SK-N-SH treated with all-trans-retinoic acid at 6 μM for 48 hours (cell line): Measurements from ENCODE around the gene GPR156.

Experiments
- ARNTL ChIP-seq: fragments of 450-650 bp; formaldehyde crosslinking; IDR thresholded peaks from 2 replicates; pipeline ENCODE4 v1.5.0; 2020; ENCODE audit warnings: low read depth, mild to moderate bottlenecking, moderate library complexity, borderline replicate concordance
- BACH2 ChIP-seq: fragments of 250-450 bp; sonication (Bioruptor Pico); IDR thresholded peaks from 2 replicates; pipeline ENCODE4 v1.9.0; 2021; ENCODE audit warnings: mild to moderate bottlenecking, borderline replicate concordance
- CREB5 ChIP-seq: fragments of 250-450 bp; sonication (Bioruptor Pico); IDR thresholded peaks from 2 replicates; pipeline ENCODE4 v1.5.1; 2020; ENCODE audit warnings: low read depth, mild to moderate bottlenecking, moderate library complexity
- OSR1 ChIP-seq: fragments of 250-450 bp; sonication (Bioruptor Pico); IDR thresholded peaks from 2 replicates; pipeline ENCODE4 v1.8.0; 2022; ENCODE audit warnings: moderate library complexity, mild to moderate bottlenecking, inconsistent platforms
- PPARA ChIP-seq: fragments of 250-450 bp; sonication (Bioruptor Pico); IDR thresholded peaks from 2 replicates; pipeline ENCODE4 v1.5.0; 2020; ENCODE audit warnings: mild to moderate bottlenecking, borderline replicate concordance
- SNAI2 ChIP-seq: fragments of 250-450 bp; sonication (Bioruptor Pico); IDR thresholded peaks from 2 replicates; pipeline ENCODE4 v1.5.0; 2020; ENCODE audit warnings: mild to moderate bottlenecking, moderate library complexity
- TOX ChIP-seq: fragments of 250-450 bp; sonication (Bioruptor Pico); IDR thresholded peaks from 2 replicates; pipeline ENCODE4 v1.8.0; 2021; ENCODE audit warnings: mild to moderate bottlenecking, moderate library complexity, borderline replicate concordance
- TSHZ2 ChIP-seq: fragments of 250-450 bp; sonication (Bioruptor Pico); IDR thresholded peaks from 2 replicates; pipeline ENCODE4 v1.5.0; 2020; ENCODE audit warnings: mild to moderate bottlenecking, moderate library complexity
- ZFP3 ChIP-seq: fragments of 250-450 bp; sonication (Bioruptor Pico); IDR thresholded peaks from 2 replicates; pipeline ENCODE4 v1.5.0; 2020; ENCODE audit warnings: mild to moderate bottlenecking, moderate library complexity
- ZFP30 ChIP-seq: fragments of 450-650 bp; formaldehyde crosslinking; IDR thresholded peaks from 2 replicates; pipeline ENCODE4 v1.5.0; 2022; ENCODE audit warnings: mild to moderate bottlenecking, moderate library complexity
- ZNF70 ChIP-seq: fragments of 450-650 bp; formaldehyde crosslinking; IDR thresholded peaks from 2 replicates; pipeline ENCODE4 v1.5.0; 2020; ENCODE audit warnings: mild to moderate bottlenecking, moderate library complexity
- ZNF8 ChIP-seq: fragments of 450-650 bp; formaldehyde crosslinking; IDR thresholded peaks from 2 replicates; pipeline ENCODE4 v1.5.0; 2020; ENCODE audit warnings: mild to moderate bottlenecking, moderate library complexity

- TF ChIP-seq ZFP30 (CRISPR knock-in tag): no peak
- no peak for TF ChIP-seq ZNF70
- no peak for TF ChIP-seq ARNTL
- TF ChIP-seq ZFP3 (CRISPR knock-in tag): no peak
- no peak for TF ChIP-seq TOX (CRISPR knock-in tag)
- no peak for TF ChIP-seq PPARA (CRISPR knock-in tag)
- TF ChIP-seq ZNF8 (CRISPR knock-in tag): no peak
- no peak for TF ChIP-seq CREB5 (CRISPR knock-in tag)
- TF ChIP-seq BACH2: no peak
- TF ChIP-seq SNAI2 (CRISPR knock-in tag): no peak
- no peak for TF ChIP-seq OSR1 (CRISPR knock-in tag)
- no peak for TF ChIP-seq TSHZ2 (CRISPR knock-in tag)
Measured at GRCh38 chr3:120244834-120245225, 40.2 kb downstream of the GPR156 start.
